Testis (tissue), 3 donors: Measurements from ENCODE around the gene LRRC32. TPM values are rescaled to one million over a fixed set of nuclear protein-coding genes. Genes with fewer than 3 reads are reported as not detected.
"Not testable (repeated sequence)": the region's sequence is repeated elsewhere in the genome, so short reads cannot be mapped to it uniquely, and the experiment has no call there.

Source experiments
- DNase-seq: peaks from one replicate; pipeline ENCODE4 v3.0.0-alpha.2; 2019
- H3K27ac ChIP-seq, 2 donors: fragments of 200-600 bp; sonication (generic); one replicate each; pipeline ENCODE4 v1.5.1; 2019
- H3K27me3 ChIP-seq: fragments of 200-600 bp; sonication (generic); one replicate; pipeline ENCODE4 v1.5.1; 2019
- H3K36me3 ChIP-seq: fragments of 200-600 bp; sonication (generic); one replicate; pipeline ENCODE4 v1.5.1; 2017; ENCODE audit warnings: low read depth; ENCODE audit errors: missing control alignments
- H3K4me1 ChIP-seq: fragments of 200-600 bp; sonication (generic); one replicate; pipeline ENCODE4 v1.5.1; 2019
- H3K4me3 ChIP-seq, 2 donors: fragments of 200-600 bp; sonication (generic); one replicate each; pipeline ENCODE4 v1.5.1; 2017 to 2019
- H3K9me3 ChIP-seq: fragments of 200-600 bp; sonication (generic); one replicate; pipeline ENCODE4 v1.5.1; 2017
- CTCF ChIP-seq, 3 experiments: fragments of 450-650 bp in 2 of 3; fragments of 200-600 bp in 1 of 3; sonication (generic) in 1 of 3; IDR thresholded peaks; one replicate each; pipeline ENCODE4 v1.5.1; 2016 to 2019; ENCODE audit warnings: antibody characterized with exemption in 3 of 3, mild to moderate bottlenecking in 2 of 3, moderate library complexity in 1 of 3
- POLR2A ChIP-seq: fragments of 450-650 bp; IDR thresholded peaks from one replicate; pipeline ENCODE4 v1.6.1; 2017; ENCODE audit warnings: antibody characterized with exemption, mild to moderate bottlenecking, moderate library complexity
- WGBS, 2 donors: methylation state at CpG; one replicate each; pipeline ENCODE4 v1.1.5; 2018; 5-methylcytosine and 5-hydroxymethylcytosine counted together
- intact Hi-C: fragments of 100-400 bp; cut with DNase I; formaldehyde crosslinking; loops from one replicate; pipeline ENCODE4 v1.15.1; 2023; ENCODE audit warnings: low total_unique reads
- polyA plus RNA-seq: library from polyadenylated mRNA; stranded (reverse); fragments of 350-450 nt; fragmentation: Illumina TruSeq; extraction: RNeasy Lipid Tissue Mini Kit (QIAGEN cat#74804); gene quantifications from one replicate; pipeline ENCODE4 v1.2.3, GENCODE V29; 2014; ENCODE audit warnings: low read depth, low replicate concordance; ENCODE audit not compliant: insufficient read depth
- total RNA-seq, 2 donors: library from RNA; depleted of rRNA; stranded (reverse); fragments of >200 nt; gene quantifications; one replicate each; pipeline ENCODE4 v1.2.3, GENCODE V29; 2016

LRRC32 gene
- total and polyA plus RNA-seq, 3 donors from 2014 or later = 6.5 to 20.5 (median 9.1) TPM

- intact Hi-C loops = no loop called here
- Histone ChIP-seq H3K4me3 (no peak overlapping the region), H3K9me3 (no peaks in the 10 kb centered on the region), H3K27ac (no peak overlapping the region), H3K27me3 (no peaks in the 10 kb centered on the region), H3K36me3 (no peaks in the 10 kb centered on the region), H3K4me1 (peaks cover 12% of the 10 kb centered on the region)
- WGBS, 2 donors = 25 to 44% methylated on average over 7 to 8 of the region's 8 CpGs
- TF ChIP-seq POLR2A (no peak), CTCF (IDR thresholded peaks at IDR 0.05) (no peak)
- DNase-seq = no peak
Observed at GRCh38 chr11:76610871-76611475, 59.6 kb downstream of the LRRC32 start.

GRCh38 chr11:76610371-76610770, 60.2 kb downstream of the LRRC32 start:
- DNase-seq = peak; percentile 7
- Histone ChIP-seq H3K4me3 (no peak overlapping the region), H3K36me3 (no peaks in the 10 kb centered on the region), H3K9me3 (no peaks in the 10 kb centered on the region), H3K27ac (no peak overlapping the region), H3K27me3 (no peaks in the 10 kb centered on the region), H3K4me1 (peaks cover 13% of the 10 kb centered on the region)
- intact Hi-C loops = no loop called here
- TF ChIP-seq CTCF (IDR thresholded peaks at IDR 0.05) = no peak
- no peak for TF ChIP-seq POLR2A
- 82 to 84% methylated on average over 4 of the region's 4 CpGs for WGBS, 2 donors

- DNase-seq = no peak
- 46 to 54% methylated on average over 7 to 8 of the region's 8 CpGs for WGBS, 2 donors
- no peaks in the 10 kb centered on the region for H3K36me3 ChIP-seq
- intact Hi-C loops = no loop called here
- no peaks in the 10 kb centered on the region for H3K9me3 ChIP-seq
- H3K27ac ChIP-seq = peak overlapping the region in 1 of 2 donors; percentile 36
- no peak overlapping the region for H3K4me3 ChIP-seq
- TF ChIP-seq POLR2A = no peak
- no peak for TF ChIP-seq CTCF (IDR thresholded peaks at IDR 0.05)
- H3K27me3 ChIP-seq = no peaks in the 10 kb centered on the region
- peaks cover 19% of the 10 kb centered on the region for H3K4me1 ChIP-seq
Observed at GRCh38 chr11:76609736-76610370, 60.7 kb downstream of the LRRC32 start.

- H3K4me1 ChIP-seq = peaks cover 27% of the 10 kb centered on the region
- WGBS, 2 donors = 54 to 75% methylated on average over 7 to 21 of the region's 27 CpGs
- H3K27me3 ChIP-seq, intact Hi-C loops, H3K36me3 ChIP-seq, H3K9me3 ChIP-seq: not testable (repeated sequence)
- H3K4me3 ChIP-seq = peak overlapping the region in 1 of 2 donors; percentile 23
- DNase-seq = peak; percentile 12
- peak overlapping the region in 1 of 2 donors; percentile 36 for H3K27ac ChIP-seq
Observed at GRCh38 chr11:76608879-76609460, 61.6 kb downstream of the LRRC32 start.

GRCh38 chr11:76608228-76608627, 62.3 kb downstream of the LRRC32 start:
- intact Hi-C loops = not testable (repeated sequence)
- DNase-seq = peak; percentile 81
- H3K4me1 ChIP-seq = peaks cover 35% of the 10 kb centered on the region

More at GRCh38 chr11:76608228-76608627, 62.3 kb downstream of the LRRC32 start:
- H3K36me3 ChIP-seq, H3K27me3 ChIP-seq, H3K27ac ChIP-seq, H3K4me3 ChIP-seq, H3K9me3 ChIP-seq: not testable (repeated sequence)
- WGBS, 2 donors = 72 to 84% methylated on average over 11 of the region's 11 CpGs

Other genes starting within 250 kb of the LRRC32 start
- gene EMSY, start 225.7 kb downstream of the LRRC32 start, total RNA-seq = 10 to 100 TPM; 35.7 to 45.5 TPM
- gene EMSY, start 225.7 kb downstream of the LRRC32 start, polyA plus RNA-seq = 23.1 TPM
- 10 to 100 TPM; 17.1 to 30.2 TPM for gene TSKU, start 112.6 kb upstream of the LRRC32 start, total RNA-seq
- gene TSKU, start 112.6 kb upstream of the LRRC32 start, polyA plus RNA-seq = 25.9 TPM
- 10 to 100 TPM; 14.6 to 23.7 TPM for gene ACER3, start 190.2 kb upstream of the LRRC32 start, total RNA-seq
- gene ACER3, start 190.2 kb upstream of the LRRC32 start, polyA plus RNA-seq = 34.8 TPM